GM12878 (cell line): ENCODE measurements around the gene CDK13. TPM values are rescaled to one million over a fixed set of nuclear protein-coding genes. Genes with fewer than 3 reads are reported as not detected.

Experiments used
- CBFB ChIP-seq: IDR thresholded peaks from 2 replicates; pipeline ENCODE4 v1.6.1; 2016; ENCODE audit warnings: antibody characterized with exemption, low read depth
- CBX3 ChIP-seq: fragments of 200-600 bp; sonication (generic); IDR thresholded peaks from 2 replicates; pipeline ENCODE4 v1.6.1; 2016; ENCODE audit warnings: low read depth, borderline replicate concordance
- FOXM1 ChIP-seq: IDR thresholded peaks from 2 replicates; pipeline ENCODE4 v1.6.1; 2012; ENCODE audit warnings: low read depth, mild to moderate bottlenecking, inconsistent platforms, low read length, moderate library complexity
- NFIC ChIP-seq: IDR thresholded peaks from 2 replicates; pipeline ENCODE4 v1.6.1; 2012; ENCODE audit warnings: low read depth, mild to moderate bottlenecking, inconsistent platforms, low read length, moderate library complexity
- NFYB ChIP-seq: IDR thresholded peaks from 2 replicates; pipeline ENCODE4 v1.6.1; 2011; ENCODE audit warnings: low read depth, mild to moderate bottlenecking, low read length, improper control_type of control experiment, moderate library complexity; ENCODE audit not compliant: insufficient read depth
- NR2C2 ChIP-seq: IDR thresholded peaks from 2 replicates; pipeline ENCODE4 v1.6.1; 2011; ENCODE audit warnings: borderline replicate concordance, low read depth; ENCODE audit not compliant: control insufficient read depth, insufficient read length
- RAD21 ChIP-seq: IDR thresholded peaks from 2 replicates; pipeline ENCODE4 v1.6.1; 2011; ENCODE audit warnings: mild to moderate bottlenecking, low read depth, low read length, moderate library complexity; ENCODE audit not compliant: insufficient read depth
- SREBF1 ChIP-seq: IDR thresholded peaks from 2 replicates; pipeline ENCODE4 v1.6.1; 2012; ENCODE audit warnings: mild to moderate bottlenecking, low read length
- TCF12 ChIP-seq: IDR thresholded peaks from 2 replicates; pipeline ENCODE4 v1.6.1; 2011; ENCODE audit warnings: low read depth, mild to moderate bottlenecking, low read length
- USF1 ChIP-seq: IDR thresholded peaks from 2 replicates; pipeline ENCODE4 v1.6.1; 2011; ENCODE audit warnings: borderline replicate concordance, low read depth, mild to moderate bottlenecking, moderate library complexity, mixed read lengths, low read length; ENCODE audit not compliant: insufficient read depth; ENCODE audit errors: extremely low read length
- polyA plus RNA-seq, 11 experiments: library from polyadenylated mRNA; depleted of rRNA in 4 of 11; unstranded in 6 of 11; stranded (reverse) in 5 of 11; fragments of >200 nt; fragmentation: Nextera tagmentation in 4 of 11; fragmentation: Illumina TruSeq in 1 of 11; extraction: Ambion mirVana in 4 of 11; extraction: Trizol in 1 of 11; gene quantifications; 1 replicate in 1 of 11; 2 replicates in 10 of 11; pipeline versions ENCODE4 v1.2.1 to v1.2.3, GENCODE V29; 2011 to 2016; ENCODE audit warnings: inconsistent platforms in 2 of 11, missing spikeins in 2 of 11, low read depth in 1 of 11
- total RNA-seq, 4 experiments: library from RNA; depleted of rRNA in 3 of 4; stranded (reverse); fragments of >200 nt in 3 of 4; fragmentation: Illumina TruSeq in 1 of 4; extraction: Trizol in 1 of 4; gene quantifications; 2 replicates each; pipeline versions ENCODE4 v1.2.1 to v1.2.3, GENCODE V29; 2013 to 2021
- TF ChIP-seq, protein P1 (sequence below): fragments of 450-650 bp; IDR thresholded peaks from 2 replicates; pipeline ENCODE4 v1.6.1; 2016; ENCODE audit warnings: mild to moderate bottlenecking
- TF ChIP-seq, protein P2 (sequence below): fragments of 450-650 bp; formaldehyde crosslinking; IDR thresholded peaks from 2 replicates; pipeline ENCODE4 v1.4.0; 2020; ENCODE audit warnings: mild to moderate bottlenecking, moderate library complexity
- TF ChIP-seq, protein P3 (sequence below): IDR thresholded peaks from 2 replicates; pipeline ENCODE4 v1.6.1; 2012; ENCODE audit warnings: improper control_type of control experiment, low read depth, low read length; ENCODE audit not compliant: insufficient replicate concordance
- TF ChIP-seq, protein P4 (sequence below): IDR thresholded peaks from 2 replicates; pipeline ENCODE4 v1.6.1; 2012; ENCODE audit warnings: low read depth, low read length, improper control_type of control experiment

CDK13 gene
- total and polyA plus RNA-seq, 10 of the 15 experiments (the other 5 are each of a cell fraction or from before 2014, with no cell fraction given), result 10.8 to 44.4 (median 28.0) TPM

DNA sequence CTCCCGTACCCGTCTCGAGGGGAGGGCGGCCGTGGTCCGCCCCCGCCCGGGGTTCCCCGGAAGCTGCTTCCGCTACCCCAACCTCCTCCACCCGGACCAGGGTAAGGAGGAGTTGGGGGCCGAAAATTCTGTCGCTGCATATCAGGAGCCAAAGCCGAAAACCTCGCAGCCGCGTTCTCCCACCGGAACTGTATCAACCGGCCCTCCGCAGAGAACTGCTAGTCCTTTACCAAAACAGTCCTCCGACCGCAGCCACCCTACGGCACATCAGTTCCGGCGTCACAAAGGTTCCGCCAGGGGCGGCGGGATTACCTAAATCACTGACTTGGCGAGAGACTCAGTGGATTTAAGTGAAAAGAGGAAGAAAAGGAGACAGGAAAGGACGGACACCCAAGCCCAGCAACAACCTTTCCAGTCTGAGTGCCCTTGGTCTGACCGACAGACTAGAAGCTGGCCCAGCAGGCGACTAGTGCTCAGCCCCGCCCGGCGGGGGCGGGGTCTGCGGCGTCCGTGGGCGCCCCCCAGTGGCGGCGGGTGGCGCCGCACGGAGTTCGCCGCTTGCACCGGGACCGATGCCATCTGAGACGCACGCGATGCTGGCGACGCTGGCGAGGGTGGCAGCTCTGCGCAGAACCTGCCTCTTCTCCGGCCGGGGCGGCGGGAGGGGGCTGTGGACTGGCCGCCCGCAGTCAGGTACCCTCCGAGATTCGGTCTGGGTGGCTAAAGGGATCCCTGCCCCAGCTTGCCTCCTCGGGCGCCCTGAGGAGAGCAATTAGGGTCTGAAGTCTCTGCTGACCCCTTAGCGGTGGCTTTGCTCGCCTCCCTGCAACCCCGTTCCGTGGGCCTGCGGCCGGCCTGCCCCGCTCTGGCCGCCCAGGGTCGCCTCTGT lies 184.6 kb downstream of the CDK13 start, which contains the start of the genes MPLKIP and SUGCT (continued):
- TF ChIP-seq, protein P1, sequence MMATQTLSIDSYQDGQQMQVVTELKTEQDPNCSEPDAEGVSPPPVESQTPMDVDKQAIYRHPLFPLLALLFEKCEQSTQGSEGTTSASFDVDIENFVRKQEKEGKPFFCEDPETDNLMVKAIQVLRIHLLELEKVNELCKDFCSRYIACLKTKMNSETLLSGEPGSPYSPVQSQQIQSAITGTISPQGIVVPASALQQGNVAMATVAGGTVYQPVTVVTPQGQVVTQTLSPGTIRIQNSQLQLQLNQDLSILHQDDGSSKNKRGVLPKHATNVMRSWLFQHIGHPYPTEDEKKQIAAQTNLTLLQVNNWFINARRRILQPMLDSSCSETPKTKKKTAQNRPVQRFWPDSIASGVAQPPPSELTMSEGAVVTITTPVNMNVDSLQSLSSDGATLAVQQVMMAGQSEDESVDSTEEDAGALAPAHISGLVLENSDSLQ, result peak; percentile 54
- TF ChIP-seq NFIC (no peak), RAD21 (no peak), NFYB (no peak), FOXM1 (peak; percentile 72), SREBF1 (0 out of 2 replicates have a peak, but pooled peaks have one; percentile 7), CBFB (peak; percentile 97), TCF12 (0 out of 2 replicates have a peak, but pooled peaks have one; percentile 43), CBX3 (no peak), NR2C2 (no peak), USF1 (no peak)
- TF ChIP-seq, protein P2, sequence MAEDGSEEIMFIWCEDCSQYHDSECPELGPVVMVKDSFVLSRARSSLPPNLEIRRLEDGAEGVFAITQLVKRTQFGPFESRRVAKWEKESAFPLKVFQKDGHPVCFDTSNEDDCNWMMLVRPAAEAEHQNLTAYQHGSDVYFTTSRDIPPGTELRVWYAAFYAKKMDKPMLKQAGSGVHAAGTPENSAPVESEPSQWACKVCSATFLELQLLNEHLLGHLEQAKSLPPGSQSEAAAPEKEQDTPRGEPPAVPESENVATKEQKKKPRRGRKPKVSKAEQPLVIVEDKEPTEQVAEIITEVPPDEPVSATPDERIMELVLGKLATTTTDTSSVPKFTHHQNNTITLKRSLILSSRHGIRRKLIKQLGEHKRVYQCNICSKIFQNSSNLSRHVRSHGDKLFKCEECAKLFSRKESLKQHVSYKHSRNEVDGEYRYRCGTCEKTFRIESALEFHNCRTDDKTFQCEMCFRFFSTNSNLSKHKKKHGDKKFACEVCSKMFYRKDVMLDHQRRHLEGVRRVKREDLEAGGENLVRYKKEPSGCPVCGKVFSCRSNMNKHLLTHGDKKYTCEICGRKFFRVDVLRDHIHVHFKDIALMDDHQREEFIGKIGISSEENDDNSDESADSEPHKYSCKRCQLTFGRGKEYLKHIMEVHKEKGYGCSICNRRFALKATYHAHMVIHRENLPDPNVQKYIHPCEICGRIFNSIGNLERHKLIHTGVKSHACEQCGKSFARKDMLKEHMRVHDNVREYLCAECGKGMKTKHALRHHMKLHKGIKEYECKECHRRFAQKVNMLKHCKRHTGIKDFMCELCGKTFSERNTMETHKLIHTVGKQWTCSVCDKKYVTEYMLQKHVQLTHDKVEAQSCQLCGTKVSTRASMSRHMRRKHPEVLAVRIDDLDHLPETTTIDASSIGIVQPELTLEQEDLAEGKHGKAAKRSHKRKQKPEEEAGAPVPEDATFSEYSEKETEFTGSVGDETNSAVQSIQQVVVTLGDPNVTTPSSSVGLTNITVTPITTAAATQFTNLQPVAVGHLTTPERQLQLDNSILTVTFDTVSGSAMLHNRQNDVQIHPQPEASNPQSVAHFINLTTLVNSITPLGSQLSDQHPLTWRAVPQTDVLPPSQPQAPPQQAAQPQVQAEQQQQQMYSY, result no peak
- TF ChIP-seq, protein P3, sequence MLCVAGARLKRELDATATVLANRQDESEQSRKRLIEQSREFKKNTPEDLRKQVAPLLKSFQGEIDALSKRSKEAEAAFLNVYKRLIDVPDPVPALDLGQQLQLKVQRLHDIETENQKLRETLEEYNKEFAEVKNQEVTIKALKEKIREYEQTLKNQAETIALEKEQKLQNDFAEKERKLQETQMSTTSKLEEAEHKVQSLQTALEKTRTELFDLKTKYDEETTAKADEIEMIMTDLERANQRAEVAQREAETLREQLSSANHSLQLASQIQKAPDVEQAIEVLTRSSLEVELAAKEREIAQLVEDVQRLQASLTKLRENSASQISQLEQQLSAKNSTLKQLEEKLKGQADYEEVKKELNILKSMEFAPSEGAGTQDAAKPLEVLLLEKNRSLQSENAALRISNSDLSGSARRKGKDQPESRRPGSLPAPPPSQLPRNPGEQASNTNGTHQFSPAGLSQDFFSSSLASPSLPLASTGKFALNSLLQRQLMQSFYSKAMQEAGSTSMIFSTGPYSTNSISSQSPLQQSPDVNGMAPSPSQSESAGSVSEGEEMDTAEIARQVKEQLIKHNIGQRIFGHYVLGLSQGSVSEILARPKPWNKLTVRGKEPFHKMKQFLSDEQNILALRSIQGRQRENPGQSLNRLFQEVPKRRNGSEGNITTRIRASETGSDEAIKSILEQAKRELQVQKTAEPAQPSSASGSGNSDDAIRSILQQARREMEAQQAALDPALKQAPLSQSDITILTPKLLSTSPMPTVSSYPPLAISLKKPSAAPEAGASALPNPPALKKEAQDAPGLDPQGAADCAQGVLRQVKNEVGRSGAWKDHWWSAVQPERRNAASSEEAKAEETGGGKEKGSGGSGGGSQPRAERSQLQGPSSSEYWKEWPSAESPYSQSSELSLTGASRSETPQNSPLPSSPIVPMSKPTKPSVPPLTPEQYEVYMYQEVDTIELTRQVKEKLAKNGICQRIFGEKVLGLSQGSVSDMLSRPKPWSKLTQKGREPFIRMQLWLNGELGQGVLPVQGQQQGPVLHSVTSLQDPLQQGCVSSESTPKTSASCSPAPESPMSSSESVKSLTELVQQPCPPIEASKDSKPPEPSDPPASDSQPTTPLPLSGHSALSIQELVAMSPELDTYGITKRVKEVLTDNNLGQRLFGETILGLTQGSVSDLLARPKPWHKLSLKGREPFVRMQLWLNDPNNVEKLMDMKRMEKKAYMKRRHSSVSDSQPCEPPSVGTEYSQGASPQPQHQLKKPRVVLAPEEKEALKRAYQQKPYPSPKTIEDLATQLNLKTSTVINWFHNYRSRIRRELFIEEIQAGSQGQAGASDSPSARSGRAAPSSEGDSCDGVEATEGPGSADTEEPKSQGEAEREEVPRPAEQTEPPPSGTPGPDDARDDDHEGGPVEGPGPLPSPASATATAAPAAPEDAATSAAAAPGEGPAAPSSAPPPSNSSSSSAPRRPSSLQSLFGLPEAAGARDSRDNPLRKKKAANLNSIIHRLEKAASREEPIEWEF, result no peak
- TF ChIP-seq, protein P4, sequence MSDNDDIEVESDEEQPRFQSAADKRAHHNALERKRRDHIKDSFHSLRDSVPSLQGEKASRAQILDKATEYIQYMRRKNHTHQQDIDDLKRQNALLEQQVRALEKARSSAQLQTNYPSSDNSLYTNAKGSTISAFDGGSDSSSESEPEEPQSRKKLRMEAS, result peak; percentile 63
